ENCODE measurements around the gene GAST. TPM values are rescaled to one million over a fixed set of nuclear protein-coding genes. Genes with fewer than 3 reads are reported as not detected.
"Not testable (repeated sequence)": the region's sequence is repeated elsewhere in the genome, so short reads cannot be mapped to it uniquely, and the experiment has no call there.

The GAST gene
- total and polyA plus RNA-seq, 10 donors, result not detected

GRCh38 chr17:41684035-41684434 lies 28.1 kb upstream of the GAST start:
- H3K36me3 ChIP-seq, result no peaks in the 10 kb centered on the region
- DNase-seq, result no peak
- TF ChIP-seq POLR2A (IDR thresholded peaks at IDR 0.05) (no peak), POLR2AphosphoS5 (IDR thresholded peaks at IDR 0.05) (no peak), CTCF (IDR thresholded peaks at IDR 0.05 in 8 of 11, conservative IDR thresholded peaks at IDR 0.05 in 3 of 11) (no peak)
- no peaks in the 10 kb centered on the region for H3K9me3 ChIP-seq
- H3K27me3 ChIP-seq (replicated peaks in 1 of 7), result no peaks in the 10 kb centered on the region
- intact Hi-C loops (cut with DNase I; ENCODE audit: low total_unique reads), result no loop called here
- H3K27ac ChIP-seq, result no peak overlapping the region
- H3K4me1 ChIP-seq, result peaks cover 8 to 38% (median 24%) of the 10 kb centered on the region in 6 donors
- H3K4me3 ChIP-seq, result no peak overlapping the region
- WGBS, 5 donors, result 78 to 90% (median 82%) methylated on average over 4 of the region's 4 CpGs

- Histone ChIP-seq H3K36me3 (peaks cover 3 to 15% (median 14%) of the 10 kb centered on the region in 6 donors), H3K27ac (peak overlapping the region in 1 of 8 donors; percentile 100), H3K4me1 (peaks cover 13 to 34% (median 26%) of the 10 kb centered on the region in 6 donors)
- H3K27me3 ChIP-seq (replicated peaks in 1 of 7); H3K9me3 ChIP-seq; H3K4me3 ChIP-seq; DNase-seq; intact Hi-C loops (cut with DNase I; ENCODE audit: low total_unique reads): not testable (repeated sequence)
- whole genome bisulfite sequencing, 5 donors, result 96% methylated on average over 13 of the region's 13 CpGs
Observed at GRCh38 chr17:41685753-41686152, 26.4 kb upstream of the GAST start.

- Histone ChIP-seq H3K27me3 (replicated peaks in 1 of 7) (no peaks in the 10 kb centered on the region), H3K27ac (peak overlapping the region in 5 of 8 donors; percentile 100), H3K9me3 (no peaks in the 10 kb centered on the region), H3K4me1 (peaks cover 19 to 38% (median 31%) of the 10 kb centered on the region in 6 donors), H3K4me3 (no peak overlapping the region), H3K36me3 (peaks cover 3 to 20% (median 20%) of the 10 kb centered on the region in 6 donors)
- no peak for TF ChIP-seq CTCF (IDR thresholded peaks at IDR 0.05 in 8 of 11, conservative IDR thresholded peaks at IDR 0.05 in 3 of 11)
- TF ChIP-seq POLR2AphosphoS5 (IDR thresholded peaks at IDR 0.05), result no peak
- TF ChIP-seq POLR2A (IDR thresholded peaks at IDR 0.05), result no peak
- WGBS, 5 donors, result 83 to 92% (median 85%) methylated on average over 4 of the region's 4 CpGs
- no peak for DNase-seq
- intact Hi-C loops (cut with DNase I; ENCODE audit: low total_unique reads), result no loop called here
Observed at GRCh38 chr17:41686281-41686680, 25.9 kb upstream of the GAST start.

- intact Hi-C loops (cut with DNase I; ENCODE audit: low total_unique reads), result no loop called here
- H3K9me3 ChIP-seq, result no peaks in the 10 kb centered on the region
- peaks cover 6 to 38% (median 37%) of the 10 kb centered on the region in 6 donors for H3K36me3 ChIP-seq
- DNase-seq, result peak; percentile 87
- no peaks in the 10 kb centered on the region for H3K27me3 ChIP-seq (replicated peaks in 1 of 7)
- peaks cover 25 to 50% (median 41%) of the 10 kb centered on the region in 6 donors for H3K4me1 ChIP-seq
- H3K4me3 ChIP-seq, result peak overlapping the region; percentile 8 to 96 (median 86)
- TF ChIP-seq CTCF (IDR thresholded peaks at IDR 0.05 in 8 of 11, conservative IDR thresholded peaks at IDR 0.05 in 3 of 11), result peak in 6 of 11 experiments; percentile 4 to 55 (median 46)
- TF ChIP-seq POLR2A (IDR thresholded peaks at IDR 0.05), result no peak
- WGBS, 5 donors, result 5 to 7% (median 6%) methylated on average over 23 of the region's 23 CpGs
- H3K27ac ChIP-seq, result peak overlapping the region; percentile 99 to 100 (median 100)
Observed at GRCh38 chr17:41687828-41688640, 24.1 kb upstream of the GAST start.
